ENCODE data around the gene TMEM131. TPM values are rescaled to one million over a fixed set of nuclear protein-coding genes. Genes with fewer than 3 reads are reported as not detected.

TMEM131 gene
- total RNA-seq, 4 donors from 2014 or later = 39.0 to 58.5 (median 41.3) TPM

GRCh38 chr2:97739020-97739892 is 256.5 kb downstream of the TMEM131 start:
- 85 to 88% methylated on average over 17 to 20 of the region's 23 CpGs for WGBS, 2 donors
- no peak for TF ChIP-seq POLR2A (IDR thresholded peaks at IDR 0.05)
- TF ChIP-seq CTCF (IDR thresholded peaks at IDR 0.05) = no peak
- no peak for TF ChIP-seq EP300 (IDR thresholded peaks at IDR 0.05)
- DNase-seq (ENCODE audit: low spot score in 2 of 2) = no peak

GRCh38 chr2:97738179-97739019 is 257.3 kb downstream of the TMEM131 start:
- Histone ChIP-seq H3K36me3 (peaks cover 0 to 4% (median 0%) of the 10 kb centered on the region in 3 donors), H3K27ac (no peak overlapping the region), H3K4me1 (no peaks in the 10 kb centered on the region), H3K9me3 (peaks cover 0 to 4% (median 0%) of the 10 kb centered on the region in 4 donors), H3K4me3 (no peak overlapping the region), H3K27me3 (no peaks in the 10 kb centered on the region)
- TF ChIP-seq CTCF (IDR thresholded peaks at IDR 0.05) (no peak), EP300 (IDR thresholded peaks at IDR 0.05) (no peak), POLR2A (IDR thresholded peaks at IDR 0.05) (no peak)
- WGBS, 2 donors = 91 to 95% methylated on average over 9 of the region's 9 CpGs
- DNase-seq (ENCODE audit: low spot score in 2 of 2) = no peak

More at GRCh38 chr2:97739020-97739892, 256.5 kb downstream of the TMEM131 start:
- Histone ChIP-seq H3K27me3 (no peaks in the 10 kb centered on the region), H3K4me1 (no peaks in the 10 kb centered on the region), H3K4me3 (no peak overlapping the region), H3K27ac (no peak overlapping the region), H3K9me3 (peaks cover 0 to 7% (median 0%) of the 10 kb centered on the region in 4 donors), H3K36me3 (peaks cover 0 to 13% (median 2%) of the 10 kb centered on the region in 3 donors)

- no peak overlapping the region for H3K27ac ChIP-seq
- no peaks in the 10 kb centered on the region for H3K9me3 ChIP-seq
- no peak for DNase-seq (ENCODE audit: low spot score in 2 of 2)
- TF ChIP-seq EP300 (IDR thresholded peaks at IDR 0.05) (no peak), CTCF (IDR thresholded peaks at IDR 0.05) (no peak), POLR2A (IDR thresholded peaks at IDR 0.05) (no peak)
- no peaks in the 10 kb centered on the region for H3K27me3 ChIP-seq
- no peaks in the 10 kb centered on the region for H3K36me3 ChIP-seq
- no peaks in the 10 kb centered on the region for H3K4me1 ChIP-seq
- no peak overlapping the region for H3K4me3 ChIP-seq
- WGBS, 2 donors = 90 to 92% methylated on average over 31 to 32 of the region's 32 CpGs
Observed at GRCh38 chr2:97737421-97738178, 258.1 kb downstream of the TMEM131 start.

DNA sequence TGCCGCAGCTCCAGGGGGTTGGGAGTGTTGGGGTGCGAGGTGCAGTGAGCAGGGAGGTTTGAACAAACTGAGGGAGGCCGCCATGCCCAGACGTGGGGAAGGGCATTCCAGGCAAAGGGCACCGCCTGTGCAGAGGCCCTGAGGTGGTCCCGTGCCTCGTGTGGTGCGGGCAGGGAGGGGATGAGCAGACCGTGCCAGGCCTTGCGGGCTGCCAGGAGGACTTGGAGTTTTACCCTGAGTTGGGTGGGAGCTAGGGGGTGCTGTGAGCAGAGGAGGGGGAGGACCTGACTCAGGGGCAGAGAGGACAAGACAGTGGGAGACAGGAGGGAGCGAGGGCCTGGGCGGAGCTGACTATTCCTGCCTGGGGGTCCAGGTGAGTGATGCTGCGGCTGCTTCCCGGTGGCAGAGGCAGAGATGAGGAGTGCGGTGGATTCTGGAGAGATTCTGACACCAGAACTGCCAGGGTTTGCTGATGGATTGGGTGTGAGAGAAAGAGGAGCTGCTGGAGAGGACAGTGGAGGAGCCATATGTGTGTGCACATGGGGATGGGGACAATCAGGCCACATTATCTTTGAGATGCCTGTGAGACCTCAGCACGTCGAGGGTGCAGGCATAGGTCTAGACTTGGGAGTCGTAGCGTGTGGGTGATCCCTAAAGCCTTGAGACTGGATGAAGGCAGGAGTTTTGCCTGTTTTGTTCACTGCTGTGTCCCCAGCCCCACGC is 259.0 kb downstream of the TMEM131 start:
- Histone ChIP-seq H3K4me3 (no peak overlapping the region), H3K4me1 (no peaks in the 10 kb centered on the region), H3K27me3 (no peaks in the 10 kb centered on the region), H3K36me3 (no peaks in the 10 kb centered on the region), H3K27ac (no peak overlapping the region), H3K9me3 (no peaks in the 10 kb centered on the region)
- no peak for TF ChIP-seq CTCF (IDR thresholded peaks at IDR 0.05)
- TF ChIP-seq EP300 (IDR thresholded peaks at IDR 0.05) = no peak
- TF ChIP-seq POLR2A (IDR thresholded peaks at IDR 0.05) = no peak
- 81 to 82% methylated on average over 20 of the region's 20 CpGs for WGBS, 2 donors
- DNase-seq (ENCODE audit: low spot score in 2 of 2) = no peak
